Epithelial cell of esophagus (primary cell): Measurements from ENCODE around the gene UQCRC2.

Experiments used
- DNase-seq: peaks from one replicate; pipeline ENCODE4 v3.0.0; 2010; ENCODE audit warnings: low read depth
- H3K4me3 ChIP-seq: 2 replicates; pipeline ENCODE4 v1.5.1; 2011; ENCODE audit warnings: mild to moderate bottlenecking, low read length, control low read depth
- TF ChIP-seq, protein P1 (sequence below): IDR thresholded peaks from 2 replicates; pipeline ENCODE4 v1.5.1; 2011; ENCODE audit warnings: low read depth, mild to moderate bottlenecking, low read length, control low read depth, inconsistent platforms; ENCODE audit not compliant: insufficient read depth; ENCODE audit errors: missing control alignments

The UQCRC2 gene

GRCh38 chr16:21949713-21950260 is 3.4 kb upstream of the UQCRC2 start:
- no peak overlapping the region for H3K4me3 ChIP-seq
- no peak for DNase-seq
- TF ChIP-seq, protein P1, sequence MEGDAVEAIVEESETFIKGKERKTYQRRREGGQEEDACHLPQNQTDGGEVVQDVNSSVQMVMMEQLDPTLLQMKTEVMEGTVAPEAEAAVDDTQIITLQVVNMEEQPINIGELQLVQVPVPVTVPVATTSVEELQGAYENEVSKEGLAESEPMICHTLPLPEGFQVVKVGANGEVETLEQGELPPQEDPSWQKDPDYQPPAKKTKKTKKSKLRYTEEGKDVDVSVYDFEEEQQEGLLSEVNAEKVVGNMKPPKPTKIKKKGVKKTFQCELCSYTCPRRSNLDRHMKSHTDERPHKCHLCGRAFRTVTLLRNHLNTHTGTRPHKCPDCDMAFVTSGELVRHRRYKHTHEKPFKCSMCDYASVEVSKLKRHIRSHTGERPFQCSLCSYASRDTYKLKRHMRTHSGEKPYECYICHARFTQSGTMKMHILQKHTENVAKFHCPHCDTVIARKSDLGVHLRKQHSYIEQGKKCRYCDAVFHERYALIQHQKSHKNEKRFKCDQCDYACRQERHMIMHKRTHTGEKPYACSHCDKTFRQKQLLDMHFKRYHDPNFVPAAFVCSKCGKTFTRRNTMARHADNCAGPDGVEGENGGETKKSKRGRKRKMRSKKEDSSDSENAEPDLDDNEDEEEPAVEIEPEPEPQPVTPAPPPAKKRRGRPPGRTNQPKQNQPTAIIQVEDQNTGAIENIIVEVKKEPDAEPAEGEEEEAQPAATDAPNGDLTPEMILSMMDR = no peak

- TF ChIP-seq, protein P1 = peak; percentile 60
- peak; percentile 55 for DNase-seq
- H3K4me3 ChIP-seq = no peak overlapping the region
Observed at GRCh38 chr16:21950782-21951521, 2.2 kb upstream of the UQCRC2 start.

DNA sequence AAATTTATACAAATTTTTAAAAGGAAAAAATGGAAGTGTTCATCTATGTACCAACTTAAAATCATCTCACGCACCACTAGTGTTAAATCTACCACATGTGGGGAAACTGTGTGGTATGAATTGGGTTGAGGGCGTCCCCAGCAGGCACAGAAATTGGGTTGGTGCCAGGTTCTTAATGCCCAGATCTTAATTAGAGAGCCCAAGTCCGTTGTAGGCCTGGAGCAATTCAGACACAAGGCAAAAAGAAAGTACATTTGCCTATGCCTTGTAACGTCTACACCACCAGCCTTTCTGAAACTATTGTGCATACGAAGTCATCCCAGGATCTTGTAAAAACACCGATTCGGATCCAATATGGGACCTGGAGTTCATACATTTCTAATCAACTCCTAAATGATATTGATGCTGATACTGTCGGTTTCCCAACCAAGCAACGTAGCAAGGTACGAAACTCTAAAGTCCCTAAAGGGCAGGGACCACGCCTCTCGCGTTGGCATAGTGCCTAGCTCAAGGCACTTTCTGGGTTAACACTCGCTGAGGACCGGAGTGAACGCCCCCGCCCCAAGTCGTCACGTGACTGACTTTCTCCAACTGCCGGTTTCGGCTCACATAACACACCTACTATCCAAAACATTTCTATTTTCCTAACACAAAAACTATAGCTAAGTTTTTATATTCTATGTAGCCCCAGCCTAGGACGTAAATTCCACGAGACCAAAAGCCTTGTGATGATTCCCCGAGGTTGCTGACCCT is 945 bp upstream of the UQCRC2 start:
- TF ChIP-seq, protein P1 = no peak
- peak overlapping the region; percentile 99 for H3K4me3 ChIP-seq
- peak; percentile 79 for DNase-seq

GRCh38 chr16:21953541-21953902 is 361 bp downstream of the UQCRC2 start:
- peak overlapping the region; percentile 99 for H3K4me3 ChIP-seq
- DNase-seq = no peak
- TF ChIP-seq, protein P1 = no peak

- no peak overlapping the region for H3K4me3 ChIP-seq
- DNase-seq = no peak
- TF ChIP-seq, protein P1 = no peak
Observed at GRCh38 chr16:21957714-21958346, 4.7 kb downstream of the UQCRC2 start.

DNA sequence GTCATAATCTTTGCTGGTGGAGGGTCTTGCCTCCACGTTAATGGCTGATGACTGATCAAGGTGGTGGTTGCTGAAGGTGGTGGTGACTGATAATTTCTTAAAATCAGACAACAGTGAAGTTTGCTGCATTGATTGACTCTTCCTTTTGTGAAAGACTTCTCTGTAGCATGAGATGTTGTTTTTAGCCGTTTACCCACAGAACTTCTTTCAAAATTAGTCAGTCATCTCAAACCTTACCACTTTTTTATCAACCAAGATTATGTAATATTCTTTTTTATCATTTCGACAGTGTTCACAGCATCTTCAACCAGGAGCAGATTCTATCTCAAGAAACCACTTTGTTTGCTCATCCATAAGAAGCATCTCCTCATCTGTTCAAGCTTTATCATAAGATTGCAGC is 5.9 kb downstream of the UQCRC2 start:
- no peak for DNase-seq
- TF ChIP-seq, protein P1 = no peak
- no peak overlapping the region for H3K4me3 ChIP-seq
